HepG2 (cell line): Measurements from ENCODE around the gene CYSTM1. TPM values are rescaled to one million over a fixed set of nuclear protein-coding genes. Genes with fewer than 3 reads are reported as not detected.

Experiments used
- ATAC-seq: fragments of 200-7000 bp; cut with Tn5 transposase; 3 replicates; pipeline ENCODE4 v1.9.1; 2020; ENCODE audit warnings: mild to moderate bottlenecking, moderate library complexity
- BruUV-seq: library from RNA; stranded (reverse); fragments of 400-500 nt; replicated peaks from 2 replicates; lab custom pipeline; 2021; lab: Mats Ljungman, UMichigan
- CTCF ChIA-PET: fragments of 300-600 bp; formaldehyde crosslinking; extraction: SDS; loops from one replicate; lab custom pipeline; 2021; ENCODE audit warnings: low total read pairs, inconsistent platforms, low intra/inter-chr PET ratio; lab: Yijun Ruan, JAX
- POLR2A ChIA-PET: fragments of 350-600 bp; sonication (Branson Sonifier 250); formaldehyde crosslinking; loops from one replicate; lab custom pipeline; 2020; ENCODE audit warnings: antibody characterized with exemption, inconsistent platforms; lab: Yijun Ruan, JAX
- DNase-seq: peaks from one replicate; pipeline ENCODE4 v3.0.0-alpha.2; 2015; ENCODE audit warnings: low spot score
- FAIRE-seq: peaks from 3 replicates; lab custom pipeline; 2011; peaks lifted over from hg19 to GRCh38; lab: Jason Lieb, UNC
- H2AFZ ChIP-seq: one replicate; pipeline ENCODE4 v1.6.1; 2011; ENCODE audit warnings: low read length, inconsistent platforms
- H3K27ac ChIP-seq: fragments of 300-600 bp; 3 replicates; pipeline ENCODE4 v1.8.0; 2011; ENCODE audit warnings: mixed run types, mild to moderate bottlenecking, mixed read lengths, low read length, inconsistent platforms; ENCODE audit not compliant: insufficient read depth; ENCODE audit errors: extremely low read length
- H3K27me3 ChIP-seq, 2 experiments: fragments of 200-600 bp in 1 of 2; 2 replicates in 1 of 2; 3 replicates in 1 of 2; pipeline versions ENCODE4 v1.6.0 to v1.8.0; 2011; ENCODE audit warnings: low read length in 2 of 2, mild to moderate bottlenecking in 2 of 2, moderate library complexity in 2 of 2, inconsistent platforms in 1 of 2; ENCODE audit not compliant: insufficient read depth in 2 of 2, control insufficient read depth in 1 of 2
- H3K36me3 ChIP-seq, 2 experiments: fragments of 200-600 bp in 1 of 2; replicated peaks in 1 of 2; 2 replicates in 1 of 2; 3 replicates in 1 of 2; pipeline versions ENCODE4 v1.5.1 to v1.8.0; 2011; ENCODE audit warnings: low read length in 2 of 2, inconsistent platforms in 1 of 2; ENCODE audit not compliant: insufficient read depth in 2 of 2, control insufficient read depth in 1 of 2
- H3K4me1 ChIP-seq: 2 replicates; pipeline ENCODE4 v1.5.1; 2012; ENCODE audit warnings: low read length, inconsistent platforms; ENCODE audit not compliant: insufficient read depth
- H3K4me2 ChIP-seq: 2 replicates; pipeline ENCODE4 v1.6.0; 2011; ENCODE audit warnings: low read depth, low read length, inconsistent platforms
- H3K4me3 ChIP-seq, 3 experiments: fragments of 200-600 bp in 1 of 3; sonication (generic), shearing (Covaris generic) in 1 of 3; replicated peaks in 1 of 3; 2 replicates each; pipeline ENCODE4 v1.5.1; 2011 to 2016; ENCODE audit warnings: low read length in 3 of 3, inconsistent platforms in 2 of 3, low read depth in 2 of 3, mild to moderate bottlenecking in 2 of 3, control low read depth in 1 of 3, mixed read lengths in 1 of 3; ENCODE audit not compliant: insufficient read depth in 1 of 3
- H3K79me2 ChIP-seq: one replicate; pipeline ENCODE4 v1.6.1; 2011; ENCODE audit warnings: low read length, inconsistent platforms; ENCODE audit not compliant: insufficient read depth
- H3K9ac ChIP-seq: 2 replicates; pipeline ENCODE4 v1.6.0; 2011; ENCODE audit warnings: mild to moderate bottlenecking, low read depth, low read length, inconsistent platforms; ENCODE audit not compliant: insufficient read depth
- H3K9me3 ChIP-seq: 2 replicates; pipeline ENCODE4 v1.5.1; 2012; ENCODE audit warnings: mild to moderate bottlenecking, low read length
- H4K20me1 ChIP-seq: 2 replicates; pipeline ENCODE4 v1.6.0; 2011; ENCODE audit warnings: inconsistent platforms, mild to moderate bottlenecking, low read length, moderate library complexity; ENCODE audit not compliant: insufficient read depth
- HDAC1 ChIP-seq: sonication (generic); formaldehyde crosslinking; IDR thresholded peaks from 2 replicates; pipeline ENCODE4 v1.5.1; 2020; ENCODE audit warnings: mild to moderate bottlenecking, missing genetic modification reagents
- IKZF4 ChIP-seq: sonication (generic); formaldehyde crosslinking; IDR thresholded peaks from 2 replicates; pipeline ENCODE4 v1.5.1; 2020; ENCODE audit warnings: borderline replicate concordance, mild to moderate bottlenecking, low read depth, missing genetic modification reagents; ENCODE audit errors: not compliant biosample characterization
- MAF1 ChIP-seq: sonication (generic); formaldehyde crosslinking; IDR thresholded peaks from 2 replicates; pipeline ENCODE4 v1.5.0; 2020; ENCODE audit warnings: missing genetic modification reagents, borderline replicate concordance
- SSRP1 ChIP-seq: IDR thresholded peaks from 2 replicates; pipeline ENCODE4 v1.6.1; 2016; ENCODE audit warnings: control low read depth
- STAT5B ChIP-seq: sonication (generic); formaldehyde crosslinking; IDR thresholded peaks from 2 replicates; pipeline ENCODE4 v1.4.0; 2020; ENCODE audit warnings: missing genetic modification reagents
- ZNF574 ChIP-seq: sonication (generic); formaldehyde crosslinking; IDR thresholded peaks from 2 replicates; pipeline ENCODE4 v1.4.0; 2020; ENCODE audit warnings: missing genetic modification reagents
- ZNF703 ChIP-seq: sonication (generic); formaldehyde crosslinking; IDR thresholded peaks from 2 replicates; pipeline ENCODE4 v1.5.1; 2020; ENCODE audit warnings: missing genetic modification reagents, mild to moderate bottlenecking, moderate library complexity, borderline replicate concordance
- ZNF850 ChIP-seq: sonication (generic); formaldehyde crosslinking; conservative IDR thresholded peaks from 2 replicates; pipeline ENCODE4 v1.9.0; 2021; ENCODE audit warnings: mild to moderate bottlenecking, missing genetic modification reagents
- WGBS: methylation state at CpG from one replicate; pipeline ENCODE4 v1.1.6; 2017; ENCODE audit warnings: low lambda C conversion rate; 5-methylcytosine and 5-hydroxymethylcytosine counted together
- in situ Hi-C: cut with HindIII; loops from 2 replicates; pipeline ENCODE4 v1.10.0; 2017; ENCODE audit warnings: low pct_unique_long_range_greater_than_20kb; ENCODE audit not compliant: extremely low pct_ligation_motif_present
- intact Hi-C: fragments of 100-400 bp; cut with micrococcal nuclease; formaldehyde crosslinking; loops from one replicate; pipeline ENCODE4 v1.10.0; 2022; ENCODE audit not compliant: unreplicated experiment
- polyA plus RNA-seq, 8 experiments: library from polyadenylated mRNA; depleted of rRNA in 3 of 8; stranded (reverse) in 7 of 8; unstranded in 1 of 8; fragments of >200 nt; fragmentation: Illumina TruSeq in 4 of 8; extraction: Trizol in 4 of 8; gene quantifications; 2 replicates each; pipeline versions ENCODE4 v1.2.1 to v1.2.3, GENCODE V29; 2011 to 2016; ENCODE audit warnings: low read depth in 4 of 8, missing spikeins in 1 of 8, mixed read lengths in 1 of 8; ENCODE audit not compliant: insufficient read depth in 1 of 8
- total RNA-seq, 5 experiments: library from RNA; depleted of rRNA; stranded (reverse); fragments of >200 nt; fragmentation: Illumina TruSeq; extraction: Trizol; gene quantifications; 2 replicates each; pipeline ENCODE4 v1.2.3, GENCODE V29; 2016; ENCODE audit warnings: low read depth in 1 of 5
- TF ChIP-seq, protein P1 (sequence below): sonication (generic); formaldehyde crosslinking; IDR thresholded peaks from 2 replicates; pipeline ENCODE4 v1.8.1; 2022; ENCODE audit warnings: low read depth, mild to moderate bottlenecking, missing genetic modification reagents
- TF ChIP-seq, protein P2 (sequence below): sonication (generic); formaldehyde crosslinking; IDR thresholded peaks from 2 replicates; pipeline ENCODE4 v1.4.0; 2020; ENCODE audit warnings: missing genetic modification reagents

CYSTM1 gene
- total and polyA plus RNA-seq, 2 of the 13 experiments (the other 11 are each of a cell fraction or from before 2014, with no cell fraction given) = 40.0 to 73.4 TPM

- in situ Hi-C loops = no loop called here
- ATAC-seq = no peak
- no peak overlapping the region for H3K27ac ChIP-seq
Measured at GRCh38 chr5:140182075-140182711, 7.2 kb downstream of the CYSTM1 start.

More at GRCh38 chr5:140182075-140182711, 7.2 kb downstream of the CYSTM1 start:
- no peaks in the 10 kb centered on the region for H3K36me3 ChIP-seq
- WGBS = 100% methylated on average over 2 of the region's 2 CpGs
- FAIRE-seq = no peak
- BruUV-seq = no TSS peak
- peaks cover 47% of the 10 kb centered on the region for H3K79me2 ChIP-seq
- DNase-seq = no peak
- intact Hi-C loops = no loop called here
- no peak overlapping the region for H3K4me3 ChIP-seq
- no peaks in the 10 kb centered on the region for H4K20me1 ChIP-seq
- H3K27me3 ChIP-seq = no peaks in the 10 kb centered on the region
- H3K4me1 ChIP-seq = peaks cover 54% of the 10 kb centered on the region
- POLR2A ChIA-PET = no interaction called here
- H3K9ac ChIP-seq = no peak overlapping the region
- TF ChIP-seq ZNF574 (CRISPR knock-in tag) = no peak
- TF ChIP-seq ZNF703 (CRISPR knock-in tag) = no peak
- no peak for TF ChIP-seq MAF1
- TF ChIP-seq, protein P1, sequence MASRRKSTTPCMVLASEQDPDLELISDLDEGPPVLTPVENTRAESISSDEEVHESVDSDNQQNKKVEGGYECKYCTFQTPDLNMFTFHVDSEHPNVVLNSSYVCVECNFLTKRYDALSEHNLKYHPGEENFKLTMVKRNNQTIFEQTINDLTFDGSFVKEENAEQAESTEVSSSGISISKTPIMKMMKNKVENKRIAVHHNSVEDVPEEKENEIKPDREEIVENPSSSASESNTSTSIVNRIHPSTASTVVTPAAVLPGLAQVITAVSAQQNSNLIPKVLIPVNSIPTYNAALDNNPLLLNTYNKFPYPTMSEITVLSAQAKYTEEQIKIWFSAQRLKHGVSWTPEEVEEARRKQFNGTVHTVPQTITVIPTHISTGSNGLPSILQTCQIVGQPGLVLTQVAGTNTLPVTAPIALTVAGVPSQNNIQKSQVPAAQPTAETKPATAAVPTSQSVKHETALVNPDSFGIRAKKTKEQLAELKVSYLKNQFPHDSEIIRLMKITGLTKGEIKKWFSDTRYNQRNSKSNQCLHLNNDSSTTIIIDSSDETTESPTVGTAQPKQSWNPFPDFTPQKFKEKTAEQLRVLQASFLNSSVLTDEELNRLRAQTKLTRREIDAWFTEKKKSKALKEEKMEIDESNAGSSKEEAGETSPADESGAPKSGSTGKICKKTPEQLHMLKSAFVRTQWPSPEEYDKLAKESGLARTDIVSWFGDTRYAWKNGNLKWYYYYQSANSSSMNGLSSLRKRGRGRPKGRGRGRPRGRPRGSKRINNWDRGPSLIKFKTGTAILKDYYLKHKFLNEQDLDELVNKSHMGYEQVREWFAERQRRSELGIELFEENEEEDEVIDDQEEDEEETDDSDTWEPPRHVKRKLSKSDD (CRISPR knock-in tag) = no peak
- TF ChIP-seq STAT5B (CRISPR knock-in tag) = no peak
- TF ChIP-seq ZNF850 = no peak
- no peak for TF ChIP-seq HDAC1 (CRISPR knock-in tag)
- TF ChIP-seq, protein P2, sequence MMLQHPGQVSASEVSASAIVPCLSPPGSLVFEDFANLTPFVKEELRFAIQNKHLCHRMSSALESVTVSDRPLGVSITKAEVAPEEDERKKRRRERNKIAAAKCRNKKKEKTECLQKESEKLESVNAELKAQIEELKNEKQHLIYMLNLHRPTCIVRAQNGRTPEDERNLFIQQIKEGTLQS (CRISPR knock-in tag) = no peak
- no peak for TF ChIP-seq SSRP1 (CRISPR knock-in tag)
- TF ChIP-seq IKZF4 (CRISPR knock-in tag) = no peak
- CTCF ChIA-PET = no interaction called here
- no peak overlapping the region for H3K4me2 ChIP-seq
- no peaks in the 10 kb centered on the region for H3K9me3 ChIP-seq
- H2AFZ ChIP-seq = no peak overlapping the region
